Loucy (cell line): Measurements from ENCODE around the gene CDC42BPB.

Experiments
- H2AFZ ChIP-seq: fragments of 200-600 bp; sonication (generic); 2 replicates; pipeline ENCODE4 v1.6.0; 2016; ENCODE audit warnings: antibody characterized with exemption, mild to moderate bottlenecking, low read length, moderate library complexity
- H3F3A ChIP-seq: fragments of 200-600 bp; 2 replicates; pipeline ENCODE4 v1.6.0; 2016; ENCODE audit warnings: antibody characterized with exemption, low read depth, mild to moderate bottlenecking
- H3K27me3 ChIP-seq: fragments of 200-600 bp; sonication (generic); 2 replicates; pipeline ENCODE4 v1.6.1; 2014; ENCODE audit warnings: low read length, mild to moderate bottlenecking; ENCODE audit not compliant: insufficient read depth, poor library complexity, severe bottlenecking
- H3K36me3 ChIP-seq: fragments of 200-600 bp; sonication (generic); 2 replicates; pipeline ENCODE4 v1.6.1; 2016; ENCODE audit warnings: low read length; ENCODE audit not compliant: insufficient read depth
- H3K4me1 ChIP-seq: fragments of 200-600 bp; sonication (generic); 2 replicates; pipeline ENCODE4 v1.5.1; 2014; ENCODE audit warnings: low read length, mild to moderate bottlenecking; ENCODE audit not compliant: insufficient read depth, poor library complexity, severe bottlenecking
- H3K4me2 ChIP-seq: fragments of 200-600 bp; sonication (generic); 2 replicates; pipeline ENCODE4 v1.6.0; 2014; ENCODE audit warnings: antibody characterized with exemption, low read length, low read depth, mild to moderate bottlenecking; ENCODE audit not compliant: poor library complexity, severe bottlenecking
- H3K4me3 ChIP-seq: fragments of 200-600 bp; sonication (generic); 2 replicates; pipeline ENCODE4 v1.5.1; 2014; ENCODE audit warnings: low read length, mild to moderate bottlenecking, mixed read lengths; ENCODE audit not compliant: poor library complexity, severe bottlenecking
- H3K79me2 ChIP-seq: fragments of 200-600 bp; sonication (generic); 2 replicates; pipeline ENCODE4 v1.6.1; 2014; ENCODE audit warnings: low read length; ENCODE audit not compliant: insufficient read depth
- H3K9ac ChIP-seq: fragments of 200-600 bp; sonication (generic); 2 replicates; pipeline ENCODE4 v1.6.0; 2014; ENCODE audit warnings: mild to moderate bottlenecking, low read depth, low read length, moderate library complexity; ENCODE audit not compliant: poor library complexity, severe bottlenecking
- H3K9me2 ChIP-seq: fragments of 200-600 bp; sonication (generic); replicated peaks from 2 replicates; pipeline ENCODE4 v1.6.1; 2016; ENCODE audit warnings: low read depth, low read length, mixed read lengths
- H3K9me3 ChIP-seq: fragments of 200-600 bp; sonication (generic); 2 replicates; pipeline ENCODE4 v1.6.1; 2014; ENCODE audit warnings: mild to moderate bottlenecking, antibody characterized with exemption, low read length, low read depth; ENCODE audit not compliant: insufficient read depth
- H4K20me1 ChIP-seq: fragments of 200-600 bp; sonication (generic); 2 replicates; pipeline ENCODE4 v1.6.0; 2014; ENCODE audit warnings: antibody characterized with exemption, low read length, mild to moderate bottlenecking; ENCODE audit not compliant: insufficient read depth, poor library complexity, severe bottlenecking
- EZH2phosphoT487 ChIP-seq: fragments of 200-600 bp; IDR thresholded peaks from 2 replicates; pipeline ENCODE4 v1.6.1; 2018; ENCODE audit warnings: antibody characterized with exemption, mild to moderate bottlenecking, moderate library complexity, borderline replicate concordance
- TF ChIP-seq, protein P1 (sequence below): fragments of 200-600 bp; sonication (generic); conservative IDR thresholded peaks from 2 replicates; pipeline ENCODE4 v1.5.1; 2014; ENCODE audit warnings: mild to moderate bottlenecking, antibody characterized with exemption, low read length

Gene CDC42BPB

DNA sequence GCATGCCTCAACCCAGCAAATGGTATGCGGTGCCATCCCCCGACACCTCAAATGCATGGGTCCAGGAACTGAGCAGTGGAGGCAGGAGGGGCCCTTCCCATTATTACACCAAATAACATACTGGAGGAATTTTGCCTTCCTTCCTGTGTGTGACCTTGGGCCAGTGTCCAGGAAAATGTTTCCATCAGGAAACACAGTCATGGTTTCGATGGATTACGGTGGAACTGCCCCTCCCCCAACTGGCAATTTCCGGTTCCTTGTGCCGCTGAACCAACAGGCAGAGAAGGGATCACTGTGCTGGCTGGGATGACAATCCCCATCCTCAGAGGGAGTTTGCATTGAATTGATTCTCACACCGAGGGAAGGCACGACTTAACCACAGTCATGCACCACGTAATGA is 9.1 kb upstream of the CDC42BPB start:
- no peak overlapping the region for H3K4me2 ChIP-seq
- H3K27me3 ChIP-seq, result no peaks in the 10 kb centered on the region
- no peak overlapping the region for H3K4me3 ChIP-seq
- H3K9me3 ChIP-seq, result no peaks in the 10 kb centered on the region
- no peak for TF ChIP-seq EZH2phosphoT487
- TF ChIP-seq, protein P1, sequence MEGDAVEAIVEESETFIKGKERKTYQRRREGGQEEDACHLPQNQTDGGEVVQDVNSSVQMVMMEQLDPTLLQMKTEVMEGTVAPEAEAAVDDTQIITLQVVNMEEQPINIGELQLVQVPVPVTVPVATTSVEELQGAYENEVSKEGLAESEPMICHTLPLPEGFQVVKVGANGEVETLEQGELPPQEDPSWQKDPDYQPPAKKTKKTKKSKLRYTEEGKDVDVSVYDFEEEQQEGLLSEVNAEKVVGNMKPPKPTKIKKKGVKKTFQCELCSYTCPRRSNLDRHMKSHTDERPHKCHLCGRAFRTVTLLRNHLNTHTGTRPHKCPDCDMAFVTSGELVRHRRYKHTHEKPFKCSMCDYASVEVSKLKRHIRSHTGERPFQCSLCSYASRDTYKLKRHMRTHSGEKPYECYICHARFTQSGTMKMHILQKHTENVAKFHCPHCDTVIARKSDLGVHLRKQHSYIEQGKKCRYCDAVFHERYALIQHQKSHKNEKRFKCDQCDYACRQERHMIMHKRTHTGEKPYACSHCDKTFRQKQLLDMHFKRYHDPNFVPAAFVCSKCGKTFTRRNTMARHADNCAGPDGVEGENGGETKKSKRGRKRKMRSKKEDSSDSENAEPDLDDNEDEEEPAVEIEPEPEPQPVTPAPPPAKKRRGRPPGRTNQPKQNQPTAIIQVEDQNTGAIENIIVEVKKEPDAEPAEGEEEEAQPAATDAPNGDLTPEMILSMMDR, result no peak
- no peaks in the 10 kb centered on the region for H3F3A ChIP-seq
- H3K9ac ChIP-seq, result no peak overlapping the region
- no peaks in the 10 kb centered on the region for H3K79me2 ChIP-seq
- no peaks in the 10 kb centered on the region for H3K4me1 ChIP-seq
- H3K9me2 ChIP-seq, result no peaks in the 10 kb centered on the region
- no peaks in the 10 kb centered on the region for H4K20me1 ChIP-seq
- H3K36me3 ChIP-seq, result no peaks in the 10 kb centered on the region
- no peak overlapping the region for H2AFZ ChIP-seq

DNA sequence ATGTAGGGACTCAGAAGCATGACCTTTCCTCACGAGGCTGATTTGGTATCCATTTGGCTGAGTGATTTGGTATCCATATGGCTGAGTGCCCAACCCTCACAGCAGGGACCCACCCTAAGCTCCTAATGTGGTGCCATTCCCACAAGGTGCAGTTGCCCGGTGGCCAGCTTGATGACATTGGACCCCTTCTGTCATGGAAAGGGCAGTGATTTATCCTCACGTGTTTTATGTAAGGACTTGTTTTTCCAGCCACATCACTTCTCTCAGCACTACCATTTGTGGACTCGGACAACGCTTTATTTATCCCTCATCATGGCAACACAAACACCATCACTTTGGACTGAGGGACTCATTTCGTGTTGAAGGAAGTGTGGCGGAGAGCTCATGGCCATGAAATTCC is 8.5 kb upstream of the CDC42BPB start:
- H3K4me3 ChIP-seq, result no peak overlapping the region
- TF ChIP-seq EZH2phosphoT487, result no peak
- TF ChIP-seq, protein P1, result no peak
- no peaks in the 10 kb centered on the region for H3K79me2 ChIP-seq
- no peaks in the 10 kb centered on the region for H3F3A ChIP-seq
- H3K9me2 ChIP-seq, result no peaks in the 10 kb centered on the region
- H3K9me3 ChIP-seq, result no peaks in the 10 kb centered on the region
- no peaks in the 10 kb centered on the region for H3K36me3 ChIP-seq
- H2AFZ ChIP-seq, result no peak overlapping the region
- H3K4me2 ChIP-seq, result no peak overlapping the region
- no peaks in the 10 kb centered on the region for H3K27me3 ChIP-seq
- no peaks in the 10 kb centered on the region for H3K4me1 ChIP-seq
- H3K9ac ChIP-seq, result no peak overlapping the region
- H4K20me1 ChIP-seq, result no peaks in the 10 kb centered on the region

DNA sequence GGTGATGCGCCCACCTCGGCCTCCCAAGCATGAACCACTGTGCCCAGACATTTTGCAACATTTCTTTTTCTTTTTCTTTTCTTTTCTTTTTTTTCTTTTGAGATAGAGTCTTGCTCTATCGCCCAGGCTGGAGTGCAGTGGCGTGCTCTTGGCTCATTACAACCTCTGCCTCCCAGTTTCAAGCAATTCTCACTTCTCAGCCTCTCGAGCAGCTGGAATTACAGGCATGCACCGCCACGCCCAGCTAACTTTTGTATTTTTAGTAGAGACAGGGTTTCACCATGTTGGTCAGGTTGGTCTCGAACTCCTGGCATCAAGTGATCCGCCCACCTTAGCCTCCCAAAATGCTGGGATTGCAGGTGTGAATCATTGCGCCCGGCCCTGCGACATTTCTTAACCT is 7.6 kb upstream of the CDC42BPB start:
- Histone ChIP-seq H3K9me2 (no peaks in the 10 kb centered on the region), H2AFZ (no peak overlapping the region), H3K4me1 (no peaks in the 10 kb centered on the region), H3K9me3 (no peaks in the 10 kb centered on the region), H3K79me2 (no peaks in the 10 kb centered on the region), H3K36me3 (no peaks in the 10 kb centered on the region), H3K27me3 (no peaks in the 10 kb centered on the region), H3K4me3 (no peak overlapping the region), H3K9ac (no peak overlapping the region), H3K4me2 (no peak overlapping the region), H4K20me1 (no peaks in the 10 kb centered on the region), H3F3A (no peaks in the 10 kb centered on the region)
- no peak for TF ChIP-seq EZH2phosphoT487
- TF ChIP-seq, protein P1, result no peak
